Hepatocyte (in vitro differentiated cells): ENCODE results near the gene RFTN1.

Experiments used
- CTCF ChIP-seq: fragments of 200-600 bp; sonication (generic); IDR thresholded peaks from 2 replicates; pipeline ENCODE4 v1.5.1; 2016; ENCODE audit warnings: antibody characterized with exemption, mild to moderate bottlenecking; ENCODE audit not compliant: poor library complexity
- EZH2 ChIP-seq: fragments of 200-600 bp; sonication (generic); IDR thresholded peaks from 2 replicates; pipeline ENCODE4 v1.6.1; 2016; ENCODE audit warnings: antibody characterized with exemption, mild to moderate bottlenecking, borderline replicate concordance

GRCh38 chr3:16501376-16501775 is 12.1 kb downstream of the RFTN1 start:
- TF ChIP-seq CTCF (no peak), EZH2 (no peak)
